A673 (cell line): ENCODE results near the gene SUPT3H.

Experiments
- CTCF ChIP-seq: fragments of 300-800, 200-600 bp; sonication (generic); conservative IDR thresholded peaks from 2 replicates; pipeline ENCODE4 v1.5.1; 2017; ENCODE audit warnings: low read depth, mild to moderate bottlenecking, antibody characterized with exemption, low read length, moderate library complexity, mixed read lengths
- EZH2 ChIP-seq: fragments of 200-600 bp; sonication (generic); IDR thresholded peaks from 2 replicates; pipeline ENCODE4 v1.6.1; 2017; ENCODE audit warnings: borderline replicate concordance, low read depth, mild to moderate bottlenecking, mixed read lengths, antibody characterized with exemption, low read length; ENCODE audit not compliant: poor library complexity, severe bottlenecking

- no peak for TF ChIP-seq CTCF
- no peak for TF ChIP-seq EZH2
Measured at GRCh38 chr6:44781912-44782597, 595.7 kb downstream of the SUPT3H start.
